ENCODE data around the gene TNFAIP8L2. TPM values are rescaled to one million over a fixed set of nuclear protein-coding genes. Genes with fewer than 3 reads are reported as not detected.

The TNFAIP8L2 gene
- total and polyA plus RNA-seq, 4 donors: 3.4 to 31.8 (median 19.0) TPM

DNA sequence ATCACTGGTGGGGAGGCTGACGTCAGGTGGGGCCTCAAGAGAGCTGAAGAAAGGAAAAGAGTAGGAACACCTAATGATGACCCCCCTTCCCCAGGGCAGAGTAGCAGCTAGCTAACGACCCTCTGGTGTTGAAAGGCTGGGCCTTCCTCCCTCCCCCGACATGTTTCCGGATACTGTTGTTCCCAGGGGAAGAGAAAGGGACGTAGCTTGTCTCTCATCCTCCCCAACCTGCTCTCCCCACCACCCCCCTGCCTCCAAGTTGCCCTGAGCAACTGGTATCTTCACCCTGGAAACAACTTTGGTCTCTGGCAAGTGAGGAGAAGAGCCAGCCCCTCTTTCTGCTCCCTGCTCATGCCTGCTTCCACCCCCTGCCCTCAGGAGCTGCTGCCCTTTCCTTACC lies 12.5 kb upstream of the TNFAIP8L2 start:
- WGBS, 2 donors: 65 to 85% methylated on average over 4 to 5 of the region's 5 CpGs
- peak overlapping the region in 1 of 2 donors; percentile 39 for H3K9ac ChIP-seq (ENCODE audit: insufficient read depth in 1 of 2, low read length in 2 of 2)
- peaks cover 7 to 32% (median 12%) of the 10 kb centered on the region in 5 donors for H3K4me1 ChIP-seq (ENCODE audit: control insufficient read depth in 5 of 5, insufficient read depth in 5 of 5, low read length in 5 of 5)
- TF ChIP-seq, protein P1, sequence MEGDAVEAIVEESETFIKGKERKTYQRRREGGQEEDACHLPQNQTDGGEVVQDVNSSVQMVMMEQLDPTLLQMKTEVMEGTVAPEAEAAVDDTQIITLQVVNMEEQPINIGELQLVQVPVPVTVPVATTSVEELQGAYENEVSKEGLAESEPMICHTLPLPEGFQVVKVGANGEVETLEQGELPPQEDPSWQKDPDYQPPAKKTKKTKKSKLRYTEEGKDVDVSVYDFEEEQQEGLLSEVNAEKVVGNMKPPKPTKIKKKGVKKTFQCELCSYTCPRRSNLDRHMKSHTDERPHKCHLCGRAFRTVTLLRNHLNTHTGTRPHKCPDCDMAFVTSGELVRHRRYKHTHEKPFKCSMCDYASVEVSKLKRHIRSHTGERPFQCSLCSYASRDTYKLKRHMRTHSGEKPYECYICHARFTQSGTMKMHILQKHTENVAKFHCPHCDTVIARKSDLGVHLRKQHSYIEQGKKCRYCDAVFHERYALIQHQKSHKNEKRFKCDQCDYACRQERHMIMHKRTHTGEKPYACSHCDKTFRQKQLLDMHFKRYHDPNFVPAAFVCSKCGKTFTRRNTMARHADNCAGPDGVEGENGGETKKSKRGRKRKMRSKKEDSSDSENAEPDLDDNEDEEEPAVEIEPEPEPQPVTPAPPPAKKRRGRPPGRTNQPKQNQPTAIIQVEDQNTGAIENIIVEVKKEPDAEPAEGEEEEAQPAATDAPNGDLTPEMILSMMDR (IDR thresholded peaks at IDR 0.05; ENCODE audit: control extremely low read depth, extremely low read depth): no peak
- peak overlapping the region in 1 of 2 donors; percentile 84 for H3K27ac ChIP-seq (ENCODE audit: low read depth in 1 of 2, low read length in 1 of 2)
- no peak for ATAC-seq (ENCODE audit: insufficient read depth, low FRiP score)
- no peak for DNase-seq
- no peaks in the 10 kb centered on the region for H3K27me3 ChIP-seq (ENCODE audit: control insufficient read depth in 3 of 3, insufficient read depth in 3 of 3, low read length in 2 of 3)
- H3K4me3 ChIP-seq: no peak overlapping the region
- no peaks in the 10 kb centered on the region for H3K9me3 ChIP-seq (ENCODE audit: control insufficient read depth in 4 of 4, insufficient read depth in 3 of 4, low read length in 3 of 4)
- H3K36me3 ChIP-seq (ENCODE audit: control insufficient read depth in 4 of 4, insufficient read depth in 4 of 4, low read length in 4 of 4): peaks cover 0 to 8% (median 3%) of the 10 kb centered on the region in 4 donors

DNA sequence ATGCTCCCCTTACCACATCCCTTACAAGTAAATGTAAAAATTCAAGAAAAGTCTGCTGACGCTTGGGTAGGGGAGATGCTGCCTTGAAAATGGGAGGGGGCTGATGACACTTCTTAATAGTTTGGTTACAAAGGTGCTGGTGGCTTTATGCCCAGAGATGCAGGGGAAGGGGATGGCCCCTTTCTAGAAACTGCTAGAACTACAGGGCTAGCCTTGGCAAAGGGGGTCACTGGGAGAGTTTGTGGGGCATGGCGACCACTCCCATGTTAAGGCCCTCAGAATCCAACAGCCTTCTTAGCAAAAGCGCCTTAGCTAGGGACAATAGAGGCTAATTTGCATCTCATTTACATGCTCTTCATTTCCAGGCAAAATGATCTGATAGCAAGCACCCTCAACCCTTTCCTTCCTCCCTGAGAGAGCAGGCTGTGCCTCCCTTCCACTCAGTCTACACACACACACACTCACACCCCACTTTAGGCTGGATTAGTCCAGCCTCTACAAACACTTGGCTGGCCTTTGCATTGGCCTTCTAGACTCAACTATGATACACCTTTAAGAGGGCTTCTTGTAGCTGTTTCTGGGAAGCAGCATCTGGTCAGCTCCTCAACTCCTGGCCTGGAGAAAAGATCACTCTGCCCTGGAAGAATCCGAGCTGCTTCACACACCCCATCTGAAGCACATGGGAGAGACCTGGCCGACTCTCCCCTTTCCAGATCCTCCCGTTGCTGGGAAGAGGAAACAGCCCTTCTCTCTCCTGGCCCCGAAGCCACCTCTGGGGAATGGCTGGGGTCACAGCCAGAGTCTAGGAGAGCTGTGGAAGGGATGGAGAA lies 11.8 kb upstream of the TNFAIP8L2 start:
- Histone ChIP-seq H3K9me3 (ENCODE audit: control insufficient read depth in 4 of 4, insufficient read depth in 3 of 4, low read length in 3 of 4) (no peaks in the 10 kb centered on the region), H3K27ac (ENCODE audit: low read depth in 1 of 2, low read length in 1 of 2) (peak overlapping the region in 1 of 2 donors; percentile 84), H3K4me1 (ENCODE audit: control insufficient read depth in 5 of 5, insufficient read depth in 5 of 5, low read length in 5 of 5) (peaks cover 7 to 32% (median 12%) of the 10 kb centered on the region in 5 donors), H3K36me3 (ENCODE audit: control insufficient read depth in 4 of 4, insufficient read depth in 4 of 4, low read length in 4 of 4) (peaks cover 0 to 8% (median 3%) of the 10 kb centered on the region in 4 donors), H3K27me3 (ENCODE audit: control insufficient read depth in 3 of 3, insufficient read depth in 3 of 3, low read length in 2 of 3) (no peaks in the 10 kb centered on the region), H3K9ac (ENCODE audit: insufficient read depth in 1 of 2, low read length in 2 of 2) (peak overlapping the region in 1 of 2 donors; percentile 47), H3K4me3 (no peak overlapping the region)
- WGBS, 2 donors: 56 to 68% methylated on average over 7 of the region's 7 CpGs
- ATAC-seq (ENCODE audit: insufficient read depth, low FRiP score): no peak
- TF ChIP-seq, protein P1 (IDR thresholded peaks at IDR 0.05; ENCODE audit: control extremely low read depth, extremely low read depth): no peak
- DNase-seq: peak in 2 of 3 donors; percentile 35 to 57

- no peaks in the 10 kb centered on the region for H3K9me3 ChIP-seq (ENCODE audit: control insufficient read depth in 4 of 4, insufficient read depth in 3 of 4, low read length in 3 of 4)
- H3K27ac ChIP-seq (ENCODE audit: low read depth in 1 of 2, low read length in 1 of 2): peak overlapping the region in 1 of 2 donors; percentile 84
- DNase-seq (peak; percentile 35 to 50 (median 50)), ATAC-seq (ENCODE audit: insufficient read depth, low FRiP score) (no peak)
- H3K36me3 ChIP-seq (ENCODE audit: control insufficient read depth in 4 of 4, insufficient read depth in 4 of 4, low read length in 4 of 4): peaks cover 0 to 7% (median 2%) of the 10 kb centered on the region in 4 donors
- H3K4me1 ChIP-seq (ENCODE audit: control insufficient read depth in 5 of 5, insufficient read depth in 5 of 5, low read length in 5 of 5): peaks cover 7 to 32% (median 12%) of the 10 kb centered on the region in 5 donors
- TF ChIP-seq, protein P1 (IDR thresholded peaks at IDR 0.05; ENCODE audit: control extremely low read depth, extremely low read depth): no peak
- 19 to 21% methylated on average over 36 to 43 of the region's 43 CpGs for WGBS, 2 donors
- H3K27me3 ChIP-seq (ENCODE audit: control insufficient read depth in 3 of 3, insufficient read depth in 3 of 3, low read length in 2 of 3): no peaks in the 10 kb centered on the region
- peak overlapping the region; percentile 60 for H3K4me3 ChIP-seq
- peak overlapping the region in 1 of 2 donors; percentile 76 for H3K9ac ChIP-seq (ENCODE audit: insufficient read depth in 1 of 2, low read length in 2 of 2)
Measured at GRCh38 chr1:151145304-151146071, 11.0 kb upstream of the TNFAIP8L2 start.

Measured in lung (tissue), 12 donors.